HepG2 (cell line): ENCODE measurements around the gene PLA2G4F. TPM values are rescaled to one million over a fixed set of nuclear protein-coding genes. Genes with fewer than 3 reads are reported as not detected.

Experiments
- ADNP ChIP-seq: sonication (generic); formaldehyde crosslinking; IDR thresholded peaks from 2 replicates; pipeline ENCODE4 v1.4.0; 2020; ENCODE audit warnings: missing genetic modification reagents
- CCDC6 ChIP-seq: sonication (generic); formaldehyde crosslinking; IDR thresholded peaks from 2 replicates; pipeline ENCODE4 v1.8.1; 2022; ENCODE audit warnings: mild to moderate bottlenecking, missing genetic modification reagents, moderate library complexity
- DRAP1 ChIP-seq: IDR thresholded peaks from 2 replicates; pipeline ENCODE4 v1.6.1; 2016; ENCODE audit warnings: missing genetic modification reagents, missing compliant biosample characterization
- HCFC1 ChIP-seq: fragments of 150-350 bp; IDR thresholded peaks from 2 replicates; pipeline ENCODE4 v1.6.1; 2014; ENCODE audit warnings: low read depth, low read length
- KDM4B ChIP-seq: sonication (generic); formaldehyde crosslinking; IDR thresholded peaks from 2 replicates; pipeline ENCODE4 v1.4.0; 2020; ENCODE audit warnings: missing genetic modification reagents
- LRRFIP1 ChIP-seq: sonication (generic); formaldehyde crosslinking; conservative IDR thresholded peaks from 2 replicates; pipeline ENCODE4 v1.4.0; 2020; ENCODE audit warnings: missing genetic modification reagents
- MAFK ChIP-seq, 2 experiments: IDR thresholded peaks in 1 of 2; conservative IDR thresholded peaks in 1 of 2; 2 replicates each; pipeline ENCODE4 v1.6.1; 2011; ENCODE audit warnings: improper control_type of control experiment in 2 of 2, low read length in 2 of 2
- MBD4 ChIP-seq: IDR thresholded peaks from 2 replicates; pipeline ENCODE4 v1.6.1; 2012; ENCODE audit warnings: low read length, inconsistent platforms, borderline replicate concordance
- MNT ChIP-seq: fragments of 450-650 bp; IDR thresholded peaks from 2 replicates; pipeline ENCODE4 v1.6.1; 2016
- MXI1 ChIP-seq: IDR thresholded peaks from 3 replicates; pipeline ENCODE4 v1.6.1; 2012; ENCODE audit warnings: low read depth, low read length, inconsistent platforms, borderline replicate concordance
- PAXIP1 ChIP-seq: sonication (generic); formaldehyde crosslinking; conservative IDR thresholded peaks from 2 replicates; pipeline ENCODE4 v1.4.0; 2020; ENCODE audit warnings: mild to moderate bottlenecking, missing genetic modification reagents, moderate library complexity
- PCBP2 ChIP-seq: fragments of 200-400 bp; formaldehyde crosslinking; optimal IDR thresholded peaks from 2 replicates; pipeline ENCODE3; 2018; ENCODE audit warnings: low read length, low read depth; ENCODE audit not compliant: poor library complexity, severe bottlenecking
- SP2 ChIP-seq: sonication (generic); formaldehyde crosslinking; IDR thresholded peaks from 2 replicates; pipeline ENCODE4 v1.5.1; 2020; ENCODE audit warnings: mild to moderate bottlenecking, missing genetic modification reagents
- TBP ChIP-seq: sonication (generic); formaldehyde crosslinking; IDR thresholded peaks from 2 replicates; pipeline ENCODE4 v1.5.0; 2020; ENCODE audit warnings: missing genetic modification reagents
- TFAP4 ChIP-seq: sonication (generic); IDR thresholded peaks from 2 replicates; pipeline ENCODE4 v1.6.1; 2016; ENCODE audit warnings: low read depth, borderline replicate concordance
- ZMYM4 ChIP-seq: sonication (generic); formaldehyde crosslinking; IDR thresholded peaks from 2 replicates; pipeline ENCODE4 v1.8.1; 2023; ENCODE audit warnings: mild to moderate bottlenecking, missing genetic modification reagents
- ZNF18 ChIP-seq: sonication (generic); formaldehyde crosslinking; IDR thresholded peaks from 2 replicates; pipeline ENCODE4 v1.8.0; 2022; ENCODE audit warnings: mild to moderate bottlenecking, missing genetic modification reagents; ENCODE audit not compliant: insufficient replicate concordance
- ZNF207 ChIP-seq: fragments of 450-650 bp; IDR thresholded peaks from 2 replicates; pipeline ENCODE4 v1.6.1; 2016; ENCODE audit warnings: antibody characterized with exemption, borderline replicate concordance
- ZNF253 ChIP-seq: sonication (generic); formaldehyde crosslinking; IDR thresholded peaks from 2 replicates; pipeline ENCODE4 v1.8.0; 2022; ENCODE audit warnings: mild to moderate bottlenecking, missing genetic modification reagents, borderline replicate concordance
- ZNF788 ChIP-seq: sonication (generic); formaldehyde crosslinking; IDR thresholded peaks from 2 replicates; pipeline ENCODE4 v1.5.0; 2020; ENCODE audit warnings: mild to moderate bottlenecking, missing genetic modification reagents, borderline replicate concordance
- polyA plus RNA-seq, 8 experiments: library from polyadenylated mRNA; depleted of rRNA in 3 of 8; stranded (reverse) in 7 of 8; unstranded in 1 of 8; fragments of >200 nt; fragmentation: Illumina TruSeq in 4 of 8; extraction: Trizol in 4 of 8; gene quantifications; 2 replicates each; pipeline versions ENCODE4 v1.2.1 to v1.2.3, GENCODE V29; 2011 to 2016; ENCODE audit warnings: low read depth in 4 of 8, missing spikeins in 1 of 8, mixed read lengths in 1 of 8; ENCODE audit not compliant: insufficient read depth in 1 of 8
- total RNA-seq, 5 experiments: library from RNA; depleted of rRNA; stranded (reverse); fragments of >200 nt; fragmentation: Illumina TruSeq; extraction: Trizol; gene quantifications; 2 replicates each; pipeline ENCODE4 v1.2.3, GENCODE V29; 2016; ENCODE audit warnings: low read depth in 1 of 5

The PLA2G4F gene
- total and polyA plus RNA-seq, 2 of the 13 experiments (the other 11 are each of a cell fraction or from before 2014, with no cell fraction given), result 0.07 TPM; not detected in 1

GRCh38 chr15:42194513-42194912, 38.1 kb upstream of the PLA2G4F start (continued):
- peak; percentile 87 for TF ChIP-seq MNT
- TF ChIP-seq ZNF207, result no peak
- 0 out of 2 replicates have a peak, but pooled peaks have one; percentile 26 for TF ChIP-seq ZMYM4 (CRISPR knock-in tag)
- TF ChIP-seq TBP (CRISPR knock-in tag), result no peak
- TF ChIP-seq CCDC6 (CRISPR knock-in tag), result no peak
- TF ChIP-seq LRRFIP1 (CRISPR knock-in tag), result no peak
- TF ChIP-seq KDM4B (CRISPR knock-in tag), result no peak
- TF ChIP-seq DRAP1 (CRISPR knock-in tag), result no peak
- no peak for TF ChIP-seq HCFC1
- no peak for TF ChIP-seq TFAP4
- TF ChIP-seq MBD4, result no peak
- TF ChIP-seq SP2 (CRISPR knock-in tag), result no peak
- TF ChIP-seq PAXIP1 (CRISPR knock-in tag), result no peak
- no peak for TF ChIP-seq ADNP (CRISPR knock-in tag)
- peak; percentile 78; the same call in 1 of the 3 replicates for TF ChIP-seq MXI1
- TF ChIP-seq ZNF788 (CRISPR knock-in tag), result no peak
- no peak for TF ChIP-seq ZNF253
- no peak for TF ChIP-seq ZNF18 (CRISPR knock-in tag)
- no peak for TF ChIP-seq MAFK (conservative IDR thresholded peaks at IDR 0.05 in 1 of 2, IDR thresholded peaks at IDR 0.05 in 1 of 2; ENCODE audit: low read length in 2 of 2)
- TF ChIP-seq PCBP2, result no peak
